ENCODE measurements around the gene TMEM175. TPM values are rescaled to one million over a fixed set of nuclear protein-coding genes. Genes with fewer than 3 reads are reported as not detected.

TMEM175 gene
- total RNA-seq, 2 donors from 2014 or later, result 36.9 to 43.6 TPM

GRCh38 chr4:905485-906338 lies 26.5 kb upstream of the TMEM175 start:
- Mint-ChIP-seq H3K4me3 (no peak overlapping the region), H3K4me1 (peaks cover 8% of the 10 kb centered on the region), H3K27me3 (no peaks in the 10 kb centered on the region), H3K36me3 (ENCODE audit: low read depth) (peaks cover 3% of the 10 kb centered on the region), H3K27ac (no peak overlapping the region)
- DNase-seq (no peak), ATAC-seq (no peak)
- no peaks in the 10 kb centered on the region for H3K9me3 ChIP-seq (ENCODE audit: control insufficient read depth, low read length, poor library complexity, severe bottlenecking)

DNA sequence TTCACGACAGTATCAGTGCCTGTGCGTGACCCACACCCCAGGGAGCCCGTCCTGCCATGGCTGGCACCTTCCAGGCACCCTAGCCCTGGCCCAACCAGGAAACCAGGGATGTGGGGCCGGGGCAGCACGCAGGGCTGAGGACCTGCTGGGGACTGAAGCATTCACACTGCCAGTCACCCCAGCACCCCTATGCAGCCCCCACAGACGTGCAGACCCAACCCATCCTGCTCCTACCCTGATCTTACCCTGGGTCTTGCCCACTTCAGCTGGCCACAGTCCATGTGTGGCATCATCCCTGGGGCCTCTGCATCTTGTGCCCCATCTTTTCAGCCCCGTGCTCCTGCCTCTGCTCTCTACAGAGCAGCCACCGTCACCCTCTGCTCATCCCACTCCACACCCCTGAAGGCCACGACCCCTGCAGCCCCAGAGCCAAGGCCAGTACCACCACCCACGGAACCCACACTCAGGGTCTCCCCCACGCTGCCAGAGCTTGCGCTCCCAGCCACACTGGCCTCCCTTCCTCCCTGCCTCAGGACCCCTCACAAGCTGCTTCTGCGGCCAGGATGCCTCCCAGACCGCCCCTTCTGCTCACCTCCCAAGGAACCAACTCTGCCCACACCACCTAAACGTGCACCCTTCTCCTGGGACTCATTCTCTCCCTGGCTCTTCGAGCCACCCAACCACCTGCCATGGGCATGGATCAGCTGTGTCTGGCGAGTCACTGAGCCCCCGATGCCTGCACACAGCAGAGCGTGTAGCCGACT lies 25.7 kb upstream of the TMEM175 start:
- H3K9me3 ChIP-seq (ENCODE audit: control insufficient read depth, low read length, poor library complexity, severe bottlenecking), result no peaks in the 10 kb centered on the region
- H3K27ac Mint-ChIP-seq, result no peak overlapping the region
- no peak for ATAC-seq
- peaks cover 3% of the 10 kb centered on the region for H3K36me3 Mint-ChIP-seq (ENCODE audit: low read depth)
- no peak for DNase-seq
- peaks cover 13% of the 10 kb centered on the region for H3K4me1 Mint-ChIP-seq
- H3K27me3 Mint-ChIP-seq, result no peaks in the 10 kb centered on the region
- H3K4me3 Mint-ChIP-seq, result no peak overlapping the region

DNA sequence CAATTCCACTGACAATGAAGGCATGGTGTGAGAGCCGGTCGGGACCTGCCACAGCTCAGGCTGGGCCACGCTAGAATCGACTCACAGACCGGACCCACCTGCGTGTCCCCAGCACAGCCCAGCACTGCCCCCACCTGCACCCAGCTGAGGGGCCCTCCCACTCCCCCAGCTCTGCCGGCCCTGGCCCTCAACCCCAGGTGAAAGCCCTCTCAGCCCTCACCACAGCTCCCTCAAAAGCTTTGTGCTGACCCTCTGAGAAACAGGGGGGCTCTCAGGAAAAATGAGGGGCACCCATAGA lies 25.2 kb upstream of the TMEM175 start:
- Mint-ChIP-seq H3K27me3 (no peaks in the 10 kb centered on the region), H3K27ac (no peak overlapping the region), H3K4me1 (peaks cover 13% of the 10 kb centered on the region), H3K4me3 (no peak overlapping the region), H3K36me3 (ENCODE audit: low read depth) (peaks cover 3% of the 10 kb centered on the region)
- no peak for ATAC-seq
- H3K9me3 ChIP-seq (ENCODE audit: control insufficient read depth, low read length, poor library complexity, severe bottlenecking), result no peaks in the 10 kb centered on the region
- DNase-seq, result no peak

DNA sequence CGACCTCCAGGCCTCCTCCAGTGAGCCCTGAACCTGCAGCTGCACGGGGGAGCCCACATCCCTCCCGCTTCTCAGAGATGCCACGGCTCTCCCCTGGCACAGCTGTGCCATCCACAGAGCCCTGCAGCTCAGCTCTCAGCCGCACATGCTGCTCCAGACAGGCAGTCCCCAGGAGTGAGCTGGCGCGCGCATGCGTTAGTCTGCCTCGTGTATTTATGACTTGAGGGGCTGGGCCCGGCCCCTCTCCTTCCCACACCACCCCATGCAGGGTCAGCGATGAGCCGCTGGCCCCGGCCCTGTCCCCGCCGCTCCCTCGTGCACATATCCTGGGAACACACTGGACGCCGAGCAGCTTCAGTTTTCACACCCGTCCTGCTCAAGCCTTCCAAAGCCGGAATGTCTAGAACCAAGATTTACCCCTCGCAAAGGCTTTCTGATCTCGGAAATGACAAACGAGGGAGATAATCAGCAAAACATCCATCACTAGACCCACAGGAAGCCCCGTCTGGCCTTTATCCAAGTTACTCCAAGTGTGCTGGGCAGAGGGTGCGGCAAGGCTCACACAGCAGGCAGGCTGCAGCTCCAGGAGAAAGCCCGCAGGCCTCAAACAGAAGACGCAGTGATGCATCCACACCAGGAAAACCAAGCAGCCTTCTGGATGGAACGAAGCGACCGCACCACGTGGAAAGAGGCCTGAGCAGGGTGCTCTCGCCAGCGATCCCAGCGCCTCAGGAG lies 24.4 kb upstream of the TMEM175 start:
- no peak overlapping the region for H3K27ac Mint-ChIP-seq
- H3K36me3 Mint-ChIP-seq (ENCODE audit: low read depth), result no peaks in the 10 kb centered on the region
- H3K4me3 Mint-ChIP-seq, result no peak overlapping the region
- no peaks in the 10 kb centered on the region for H3K9me3 ChIP-seq (ENCODE audit: control insufficient read depth, low read length, poor library complexity, severe bottlenecking)
- H3K4me1 Mint-ChIP-seq, result peaks cover 10% of the 10 kb centered on the region
- no peak for DNase-seq
- no peaks in the 10 kb centered on the region for H3K27me3 Mint-ChIP-seq
- no peak for ATAC-seq

DNA sequence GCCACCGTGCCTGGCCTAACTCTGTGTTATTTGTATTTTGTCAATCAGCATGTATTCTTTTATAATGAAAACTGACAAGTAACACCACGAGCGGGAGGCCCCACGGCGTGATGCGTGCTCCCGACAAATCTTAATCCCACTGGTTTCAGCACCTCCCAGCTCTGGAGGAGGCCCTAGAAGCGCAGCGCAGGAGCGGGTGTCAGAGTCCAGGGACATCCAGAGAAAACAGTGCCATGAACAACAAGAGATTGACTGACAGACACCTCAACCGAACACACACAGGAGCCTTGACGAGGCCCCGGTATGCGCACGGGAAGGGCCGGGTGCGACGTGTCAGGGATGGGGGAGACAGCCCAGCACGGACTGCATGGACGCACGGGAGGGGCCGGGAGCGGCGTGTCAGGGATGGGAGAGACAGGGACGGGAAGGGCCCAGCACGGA lies 23.1 kb upstream of the TMEM175 start:
- peak overlapping the region; percentile 41 for H3K4me3 Mint-ChIP-seq
- ATAC-seq, result no peak
- H3K4me1 Mint-ChIP-seq, result peaks cover 7% of the 10 kb centered on the region
- no peak overlapping the region for H3K27ac Mint-ChIP-seq
- H3K9me3 ChIP-seq (ENCODE audit: control insufficient read depth, low read length, poor library complexity, severe bottlenecking), result no peaks in the 10 kb centered on the region
- no peaks in the 10 kb centered on the region for H3K36me3 Mint-ChIP-seq (ENCODE audit: low read depth)
- no peaks in the 10 kb centered on the region for H3K27me3 Mint-ChIP-seq
- no peak for DNase-seq

- Mint-ChIP-seq H3K27me3 (no peaks in the 10 kb centered on the region), H3K4me3 (no peak overlapping the region), H3K36me3 (ENCODE audit: low read depth) (no peaks in the 10 kb centered on the region), H3K4me1 (peaks cover 10% of the 10 kb centered on the region), H3K27ac (no peak overlapping the region)
- no peak for ATAC-seq
- no peaks in the 10 kb centered on the region for H3K9me3 ChIP-seq (ENCODE audit: control insufficient read depth, low read length, poor library complexity, severe bottlenecking)
- no peak for DNase-seq
Observed at GRCh38 chr4:909821-910220, 22.4 kb upstream of the TMEM175 start.

GRCh38 chr4:910366-911091 lies 21.7 kb upstream of the TMEM175 start:
- H3K36me3 Mint-ChIP-seq (ENCODE audit: low read depth), result no peaks in the 10 kb centered on the region
- H3K27ac Mint-ChIP-seq, result no peak overlapping the region
- H3K27me3 Mint-ChIP-seq, result no peaks in the 10 kb centered on the region
- H3K4me1 Mint-ChIP-seq, result peaks cover 17% of the 10 kb centered on the region
- ATAC-seq (no peak), DNase-seq (no peak)
- no peaks in the 10 kb centered on the region for H3K9me3 ChIP-seq (ENCODE audit: control insufficient read depth, low read length, poor library complexity, severe bottlenecking)
- peak overlapping the region; percentile 25 for H3K4me3 Mint-ChIP-seq

DNA sequence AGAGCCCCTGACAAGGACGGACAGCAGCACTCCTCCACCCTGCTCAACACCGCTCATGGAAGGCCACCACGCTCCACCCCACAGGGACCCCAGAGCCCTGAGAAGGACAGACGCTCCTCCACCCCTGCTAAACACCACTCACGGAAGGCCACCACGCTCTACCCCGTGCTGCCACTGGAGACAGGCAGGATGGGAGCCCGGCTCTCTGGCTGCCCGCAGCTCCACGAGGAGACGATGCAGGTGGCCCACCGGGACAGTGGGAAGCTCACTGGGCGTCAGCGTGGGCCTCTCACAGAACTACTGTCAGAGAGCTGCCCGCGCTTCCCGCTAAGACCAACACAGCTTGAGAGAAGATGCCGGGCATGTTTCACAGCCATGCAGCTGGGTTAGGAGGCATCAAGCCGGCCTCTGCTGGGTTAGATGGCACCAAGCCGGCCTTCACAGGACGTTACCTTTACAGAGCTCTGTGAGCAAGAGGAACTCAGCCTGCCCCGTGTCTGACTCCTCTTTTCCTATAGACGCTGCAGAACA lies 21.0 kb upstream of the TMEM175 start:
- H3K4me1 Mint-ChIP-seq, result peaks cover 24% of the 10 kb centered on the region
- no peak overlapping the region for H3K27ac Mint-ChIP-seq
- ATAC-seq (no peak), DNase-seq (no peak)
- H3K9me3 ChIP-seq (ENCODE audit: control insufficient read depth, low read length, poor library complexity, severe bottlenecking), result no peaks in the 10 kb centered on the region
- no peak overlapping the region for H3K4me3 Mint-ChIP-seq
- no peaks in the 10 kb centered on the region for H3K36me3 Mint-ChIP-seq (ENCODE audit: low read depth)
- no peaks in the 10 kb centered on the region for H3K27me3 Mint-ChIP-seq

DNA sequence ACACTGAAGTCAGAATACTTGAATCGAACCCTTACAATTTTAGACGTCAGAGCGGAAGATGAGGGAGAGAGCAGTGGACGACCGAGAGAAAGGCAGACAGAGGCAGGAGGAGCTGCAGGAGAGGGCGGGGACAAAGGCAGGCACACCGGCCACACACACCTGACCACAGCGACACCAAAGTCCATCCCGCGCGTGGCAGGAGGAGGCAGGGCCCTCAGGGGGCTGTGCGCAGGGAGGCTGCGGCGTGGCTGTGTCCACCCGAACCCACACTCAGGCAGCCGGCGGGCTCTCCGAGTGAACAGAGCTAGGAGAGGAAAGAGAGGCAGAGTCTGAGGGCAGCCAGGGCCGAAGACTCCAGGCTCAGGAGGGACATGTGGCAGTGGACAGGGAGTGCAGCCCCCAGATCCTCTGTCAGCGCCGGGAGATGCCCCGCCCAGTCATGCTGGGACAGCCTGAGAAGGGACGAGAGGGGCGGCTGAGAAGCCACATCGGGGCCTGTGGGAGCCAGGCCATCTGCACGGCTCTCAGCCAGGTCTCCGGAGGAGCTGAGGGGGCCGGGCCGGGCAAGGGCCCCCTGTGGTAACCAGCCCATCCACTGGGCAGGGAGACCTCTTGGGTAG lies 20.3 kb upstream of the TMEM175 start:
- Mint-ChIP-seq H3K27ac (no peak overlapping the region), H3K36me3 (ENCODE audit: low read depth) (no peaks in the 10 kb centered on the region), H3K27me3 (no peaks in the 10 kb centered on the region), H3K4me1 (peaks cover 31% of the 10 kb centered on the region), H3K4me3 (no peak overlapping the region)
- no peaks in the 10 kb centered on the region for H3K9me3 ChIP-seq (ENCODE audit: control insufficient read depth, low read length, poor library complexity, severe bottlenecking)
- DNase-seq (no peak), ATAC-seq (no peak)

GRCh38 chr4:912548-913279 lies 19.5 kb upstream of the TMEM175 start:
- no peak overlapping the region for H3K27ac Mint-ChIP-seq

GRCh38 chr4:913280-913618 lies 19.0 kb upstream of the TMEM175 start:
- DNase-seq, result no peak
- ATAC-seq, result no peak
- Mint-ChIP-seq H3K27me3 (no peaks in the 10 kb centered on the region), H3K36me3 (ENCODE audit: low read depth) (peaks cover 2% of the 10 kb centered on the region), H3K4me1 (peaks cover 36% of the 10 kb centered on the region), H3K27ac (no peak overlapping the region), H3K4me3 (no peak overlapping the region)
- no peaks in the 10 kb centered on the region for H3K9me3 ChIP-seq (ENCODE audit: control insufficient read depth, low read length, poor library complexity, severe bottlenecking)

More at GRCh38 chr4:912548-913279, 19.5 kb upstream of the TMEM175 start:
- no peaks in the 10 kb centered on the region for H3K36me3 Mint-ChIP-seq (ENCODE audit: low read depth)
- no peaks in the 10 kb centered on the region for H3K9me3 ChIP-seq (ENCODE audit: control insufficient read depth, low read length, poor library complexity, severe bottlenecking)
- H3K4me3 Mint-ChIP-seq, result no peak overlapping the region
- H3K4me1 Mint-ChIP-seq, result peaks cover 36% of the 10 kb centered on the region
- no peak for ATAC-seq
- no peaks in the 10 kb centered on the region for H3K27me3 Mint-ChIP-seq
- no peak for DNase-seq

DNA sequence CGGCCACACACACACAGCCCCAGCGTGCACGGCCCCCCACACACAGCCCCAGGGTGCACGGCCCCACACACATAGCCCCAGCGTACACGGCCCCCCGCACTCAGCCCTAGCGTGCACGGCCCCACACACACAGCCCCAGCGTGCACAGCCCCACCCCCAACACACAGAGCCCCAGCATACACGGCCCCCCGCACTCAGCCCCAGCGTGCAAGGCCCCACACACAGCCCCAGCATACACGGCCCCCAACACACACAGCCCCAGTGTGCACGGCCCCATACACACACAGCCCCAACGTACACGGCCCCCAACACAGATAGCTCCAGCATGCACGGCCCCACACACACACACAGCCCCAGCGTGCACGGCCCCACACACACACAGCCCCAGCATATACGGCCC lies 17.7 kb upstream of the TMEM175 start:
- Mint-ChIP-seq H3K27ac (no peak overlapping the region), H3K4me3 (no peak overlapping the region)
- no peaks in the 10 kb centered on the region for H3K9me3 ChIP-seq (ENCODE audit: control insufficient read depth, low read length, poor library complexity, severe bottlenecking)

More for the DNA sequence above, 17.7 kb upstream of the TMEM175 start:
- DNase-seq (no peak), ATAC-seq (no peak)
- Mint-ChIP-seq H3K4me1 (peaks cover 36% of the 10 kb centered on the region), H3K36me3 (ENCODE audit: low read depth) (peaks cover 2% of the 10 kb centered on the region), H3K27me3 (no peaks in the 10 kb centered on the region)
